ENCODE measurements around the gene TAGLN2.

TAGLN2 gene

GRCh38 chr1:159924791-159925718 lies at the start of gene TAGLN2:
Gene TAGLN2 (minus strand): TSS chr1:159925507. CDS start chr1:159920509, 4,998 bp downstream.
- DNase-seq (ENCODE audit: low read depth in 1 of 2, low spot score in 1 of 2) = peak; percentile 78 to 92

DNA sequence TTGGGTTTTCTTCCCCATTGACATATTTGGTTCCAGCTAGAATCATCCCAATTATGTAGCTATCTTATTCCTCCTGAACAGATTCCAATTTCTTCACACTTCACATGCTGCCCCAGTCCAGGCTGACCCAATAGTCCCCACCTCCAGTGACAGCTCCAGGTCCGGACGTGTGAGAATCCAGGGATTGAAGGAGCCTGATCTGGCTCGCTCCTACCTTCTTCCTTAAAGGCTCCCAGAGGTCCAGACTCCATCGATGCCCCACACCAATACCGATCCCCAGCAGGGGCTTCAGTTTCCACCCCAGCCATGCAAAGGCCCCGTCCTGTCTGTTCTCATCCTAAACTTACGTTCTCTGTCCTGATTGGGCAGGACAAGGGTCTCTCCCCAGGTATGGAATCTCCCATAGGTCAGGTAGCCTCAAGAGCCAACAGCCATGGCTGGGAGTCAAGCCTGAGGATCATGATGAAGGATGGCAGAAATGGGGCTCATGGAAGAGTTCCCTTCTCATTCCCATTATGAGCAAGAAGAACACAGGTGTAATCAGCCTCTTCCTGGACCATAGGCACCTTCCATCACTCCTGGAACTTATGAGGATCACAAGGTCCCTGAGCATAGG lies 49.2 kb upstream of the TAGLN2 start:
- DNase-seq (ENCODE audit: low read depth in 1 of 2, low spot score in 1 of 2) = no peak

GRCh38 chr1:159973350-159973940 lies 48.1 kb upstream of the TAGLN2 start:
- no peak for DNase-seq (ENCODE audit: low read depth in 1 of 2, low spot score in 1 of 2)

DNA sequence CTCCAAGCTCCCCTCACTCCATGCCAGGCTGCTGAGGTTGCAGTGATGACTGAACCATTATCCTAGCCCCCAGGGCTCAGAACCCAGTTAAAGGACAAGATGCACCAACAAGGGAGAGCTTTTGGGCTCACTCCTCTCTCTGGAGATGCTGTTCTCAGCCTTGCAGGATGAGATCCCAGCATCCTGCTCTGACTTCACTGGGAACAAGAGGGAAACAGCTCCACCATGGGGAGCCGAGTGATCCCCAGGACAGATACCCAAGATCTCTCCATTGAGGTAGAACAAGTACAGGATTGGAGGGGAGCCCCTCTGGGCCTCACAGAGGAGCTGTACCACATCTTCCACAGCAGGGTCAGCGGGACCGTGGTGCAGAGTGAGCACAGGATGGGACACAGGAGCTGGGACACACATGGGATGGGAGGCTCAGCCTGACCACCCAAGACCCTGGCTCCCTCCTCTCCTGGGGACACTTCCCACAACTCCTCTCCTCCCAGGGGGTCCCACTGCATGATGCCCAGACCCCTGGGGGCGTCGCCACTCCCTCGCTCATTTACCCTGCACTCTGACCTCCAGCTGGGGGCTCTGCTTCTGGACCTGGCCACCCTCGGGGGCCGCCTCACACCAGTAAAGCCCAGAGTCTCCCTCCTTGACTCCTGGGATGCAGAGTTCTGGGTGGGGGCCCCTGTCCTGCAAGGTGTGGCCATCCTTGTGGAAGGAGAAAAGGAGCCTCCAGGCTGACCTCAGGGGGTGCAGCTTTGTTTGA lies 47.3 kb upstream of the TAGLN2 start:
- DNase-seq (ENCODE audit: low read depth in 1 of 2, low spot score in 1 of 2) = no peak

GRCh38 chr1:159970932-159971342 lies 45.6 kb upstream of the TAGLN2 start:
- no peak for DNase-seq (ENCODE audit: low read depth in 1 of 2, low spot score in 1 of 2)

- DNase-seq (ENCODE audit: low read depth in 1 of 2, low spot score in 1 of 2) = no peak
Observed at GRCh38 chr1:159968901-159969300, 43.6 kb upstream of the TAGLN2 start.

DNA sequence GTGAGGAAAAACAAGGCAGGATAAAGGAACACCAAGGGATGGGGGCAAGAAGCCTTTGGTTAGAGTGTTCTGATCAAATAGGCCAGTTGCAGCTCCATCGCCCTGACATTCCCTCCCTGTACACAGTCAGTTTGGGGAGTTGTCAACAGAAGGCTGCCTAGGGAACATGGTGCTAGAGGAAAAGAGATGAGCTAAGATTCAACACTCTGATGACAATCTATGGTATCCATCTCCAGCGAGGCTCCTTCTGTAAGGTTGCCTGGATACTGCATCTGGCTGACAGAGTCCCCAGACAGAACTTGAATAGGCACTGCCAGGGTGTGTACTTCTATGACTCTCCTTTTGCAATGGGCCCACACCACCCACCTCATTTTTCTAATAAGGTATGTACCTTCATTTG lies 40.0 kb upstream of the TAGLN2 start:
- DNase-seq (ENCODE audit: low read depth in 1 of 2, low spot score in 1 of 2) = no peak

- DNase-seq (ENCODE audit: low read depth in 1 of 2, low spot score in 1 of 2) = no peak
Observed at GRCh38 chr1:159964144-159964543, 38.8 kb upstream of the TAGLN2 start.

- DNase-seq (ENCODE audit: low read depth in 1 of 2, low spot score in 1 of 2) = no peak
Observed at GRCh38 chr1:159962176-159962575, 36.9 kb upstream of the TAGLN2 start.

GRCh38 chr1:159961636-159962035 lies 36.3 kb upstream of the TAGLN2 start:
- DNase-seq (ENCODE audit: low read depth in 1 of 2, low spot score in 1 of 2) = no peak

DNA sequence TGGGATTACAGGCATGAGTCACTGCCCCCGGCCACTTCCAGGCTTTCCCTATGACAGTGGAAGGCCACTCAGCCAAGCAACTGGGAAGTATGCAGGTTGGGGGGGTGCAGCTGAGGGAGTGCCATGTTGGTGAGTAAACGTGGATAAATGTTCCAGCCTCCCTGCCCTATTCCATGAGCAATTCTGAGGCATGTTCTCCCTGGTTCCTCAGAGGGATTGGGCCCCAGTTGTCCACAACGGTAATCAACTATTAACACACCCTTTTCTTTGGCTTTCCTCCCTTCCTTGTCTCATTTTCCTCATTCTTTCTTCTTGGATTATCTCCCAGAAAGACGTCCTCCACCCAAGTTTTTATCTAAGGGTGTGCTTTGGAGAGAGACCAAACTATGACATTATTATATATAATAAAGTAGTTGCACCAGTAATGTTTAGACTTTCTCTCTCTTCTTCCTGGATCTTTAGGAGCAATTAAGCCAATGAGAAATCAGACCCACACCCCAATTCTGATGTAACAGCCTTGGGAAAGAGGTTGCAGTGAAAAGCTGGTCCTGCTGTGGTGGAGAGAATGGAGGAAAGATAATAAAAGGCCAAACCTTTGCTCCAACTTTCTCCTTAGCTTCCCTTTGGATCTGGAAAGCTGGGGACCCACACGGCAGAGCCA lies 35.5 kb upstream of the TAGLN2 start:
- DNase-seq (ENCODE audit: low read depth in 1 of 2, low spot score in 1 of 2) = no peak

DNA sequence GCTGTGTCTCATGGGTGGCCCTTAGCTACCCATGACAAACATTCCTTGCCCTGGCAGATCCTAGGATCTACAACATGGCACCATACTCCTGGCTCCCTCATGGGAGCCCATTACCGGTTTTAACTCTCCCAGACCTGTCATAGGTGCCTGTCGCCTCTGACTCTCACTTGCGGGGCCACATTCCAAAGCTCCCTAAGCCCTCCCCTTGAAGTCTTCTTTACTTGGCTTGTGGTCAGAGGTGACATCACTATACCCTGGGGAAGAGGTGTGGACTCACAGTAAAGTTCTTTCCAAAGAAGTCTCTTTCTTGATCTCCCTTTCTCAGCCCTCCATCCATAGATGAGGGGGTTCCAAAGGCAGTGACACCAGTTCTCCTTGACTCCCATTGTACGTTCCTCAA lies 34.1 kb upstream of the TAGLN2 start:
- DNase-seq (ENCODE audit: low read depth in 1 of 2, low spot score in 1 of 2) = no peak

- DNase-seq (ENCODE audit: low read depth in 1 of 2, low spot score in 1 of 2) = no peak
Observed at GRCh38 chr1:159958719-159959380, 33.5 kb upstream of the TAGLN2 start.

DNA sequence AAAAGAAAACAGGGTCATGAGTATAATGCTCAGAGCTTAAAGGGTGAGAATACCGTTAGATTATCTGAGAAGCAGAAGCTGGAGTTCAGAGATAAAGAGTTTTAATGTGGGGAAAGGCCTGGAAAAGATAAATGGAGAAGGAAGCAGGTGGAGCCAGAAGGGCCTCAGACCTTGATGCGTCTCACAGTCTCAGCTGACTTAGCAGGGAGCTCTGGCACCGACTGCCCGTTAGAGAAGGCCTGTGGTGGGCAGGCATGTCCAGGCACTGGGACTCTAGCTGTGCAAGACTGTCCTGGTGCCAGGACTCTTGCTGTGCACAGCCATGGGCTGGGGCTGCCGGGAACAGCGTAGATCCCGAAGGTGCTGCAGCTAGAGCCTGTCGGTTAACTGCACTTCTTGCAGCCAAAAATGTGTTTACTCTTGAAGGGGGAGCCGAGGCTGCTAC lies 32.5 kb upstream of the TAGLN2 start:
- no peak for DNase-seq (ENCODE audit: low read depth in 1 of 2, low spot score in 1 of 2)

DNA sequence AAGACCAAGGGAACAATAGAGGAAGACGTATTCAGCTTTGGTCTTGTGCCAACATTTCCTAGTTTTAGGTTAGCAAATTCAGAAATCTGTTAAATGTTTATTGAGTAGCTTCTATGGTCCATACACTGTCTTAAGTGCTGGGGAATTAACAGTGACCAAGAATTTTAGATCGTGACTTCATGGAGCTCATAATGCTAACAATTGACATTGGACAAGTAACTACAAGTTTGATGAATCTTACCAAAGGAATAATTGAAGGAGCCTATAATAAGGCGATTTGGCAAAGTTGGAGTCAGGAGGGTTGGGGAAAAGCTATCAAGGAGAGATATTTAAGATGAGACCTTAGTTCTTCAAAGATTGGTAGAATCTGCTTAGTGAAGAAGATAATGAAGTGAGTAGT lies 30.1 kb upstream of the TAGLN2 start:
- DNase-seq (ENCODE audit: low read depth in 1 of 2, low spot score in 1 of 2) = no peak

- no peak for DNase-seq (ENCODE audit: low read depth in 1 of 2, low spot score in 1 of 2)
Observed at GRCh38 chr1:159953536-159954515, 28.5 kb upstream of the TAGLN2 start, which contains the start of gene SLAMF9. Gene SLAMF9 (minus strand): TSS chr1:159954237. CDS start chr1:159954137, 100 bp downstream.

GRCh38 chr1:159952932-159953331 lies 27.6 kb upstream of the TAGLN2 start:
- no peak for DNase-seq (ENCODE audit: low read depth in 1 of 2, low spot score in 1 of 2)

GRCh38 chr1:159951551-159951950 lies 26.2 kb upstream of the TAGLN2 start:
- no peak for DNase-seq (ENCODE audit: low read depth in 1 of 2, low spot score in 1 of 2)

- DNase-seq (ENCODE audit: low read depth in 1 of 2, low spot score in 1 of 2) = no peak
Observed at GRCh38 chr1:159951016-159951415, 25.7 kb upstream of the TAGLN2 start.
